Astrocyte (in vitro differentiated cells and primary cell): Measurements from ENCODE around the gene ARHGEF40.

Source experiments
- EZH2 ChIP-seq: IDR thresholded peaks from 2 replicates; pipeline ENCODE4 v1.6.1; 2012; ENCODE audit warnings: mild to moderate bottlenecking, low read length, inconsistent platforms; ENCODE audit not compliant: insufficient read depth
- TF ChIP-seq, protein P1 (sequence below): IDR thresholded peaks from 2 replicates; pipeline ENCODE4 v1.5.1; 2011; ENCODE audit warnings: low read depth, mild to moderate bottlenecking, inconsistent platforms, low read length, moderate library complexity; ENCODE audit not compliant: insufficient read depth

DNA sequence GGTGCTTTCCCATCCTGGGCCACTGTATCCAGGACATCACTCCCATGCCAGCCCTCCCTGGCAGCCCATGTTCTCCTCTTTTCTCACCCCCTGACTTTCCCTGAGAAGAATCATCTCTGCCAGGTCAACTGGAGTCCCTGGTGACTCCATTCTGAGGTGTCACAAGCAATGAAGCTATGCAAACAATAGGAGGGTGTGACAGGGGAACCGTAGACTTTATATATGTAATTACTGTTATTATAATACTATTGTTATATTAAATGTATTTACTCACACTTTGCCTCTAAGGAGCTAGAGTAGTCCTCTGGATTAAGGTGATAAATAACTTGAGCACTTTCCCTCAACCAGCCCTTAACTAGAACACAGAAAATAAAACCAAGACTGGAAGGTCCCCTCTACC is 19.2 kb downstream of the ARHGEF40 start:
- TF ChIP-seq, protein P1, sequence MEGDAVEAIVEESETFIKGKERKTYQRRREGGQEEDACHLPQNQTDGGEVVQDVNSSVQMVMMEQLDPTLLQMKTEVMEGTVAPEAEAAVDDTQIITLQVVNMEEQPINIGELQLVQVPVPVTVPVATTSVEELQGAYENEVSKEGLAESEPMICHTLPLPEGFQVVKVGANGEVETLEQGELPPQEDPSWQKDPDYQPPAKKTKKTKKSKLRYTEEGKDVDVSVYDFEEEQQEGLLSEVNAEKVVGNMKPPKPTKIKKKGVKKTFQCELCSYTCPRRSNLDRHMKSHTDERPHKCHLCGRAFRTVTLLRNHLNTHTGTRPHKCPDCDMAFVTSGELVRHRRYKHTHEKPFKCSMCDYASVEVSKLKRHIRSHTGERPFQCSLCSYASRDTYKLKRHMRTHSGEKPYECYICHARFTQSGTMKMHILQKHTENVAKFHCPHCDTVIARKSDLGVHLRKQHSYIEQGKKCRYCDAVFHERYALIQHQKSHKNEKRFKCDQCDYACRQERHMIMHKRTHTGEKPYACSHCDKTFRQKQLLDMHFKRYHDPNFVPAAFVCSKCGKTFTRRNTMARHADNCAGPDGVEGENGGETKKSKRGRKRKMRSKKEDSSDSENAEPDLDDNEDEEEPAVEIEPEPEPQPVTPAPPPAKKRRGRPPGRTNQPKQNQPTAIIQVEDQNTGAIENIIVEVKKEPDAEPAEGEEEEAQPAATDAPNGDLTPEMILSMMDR, result no peak
- no peak for TF ChIP-seq EZH2
